Ovary (tissue), 9 donors: Measurements from ENCODE around the gene FAM47E. TPM values are rescaled to one million over a fixed set of nuclear protein-coding genes. Genes with fewer than 3 reads are reported as not detected.

Source experiments
- DNase-seq, 5 donors: peaks; one replicate each; pipeline ENCODE4 v3.0.0-alpha.2; 2019 to 2020
- H3K27ac ChIP-seq, 2 donors: fragments of 200-600 bp; one replicate each; pipeline versions ENCODE4 v1.5.1 to v1.8.0; 2019 to 2022
- H3K27me3 ChIP-seq: fragments of 200-600 bp; one replicate; pipeline ENCODE4 v1.8.0; 2022
- H3K36me3 ChIP-seq: fragments of 200-600 bp; sonication (generic); one replicate; pipeline ENCODE4 v1.5.1; 2019
- H3K4me1 ChIP-seq: one replicate; pipeline ENCODE4 v1.8.1; 2013; ENCODE audit warnings: mild to moderate bottlenecking, moderate library complexity; ENCODE audit not compliant: insufficient read depth
- H3K4me3 ChIP-seq: fragments of 200-600 bp; sonication (generic); one replicate; pipeline ENCODE4 v1.5.1; 2017
- H3K9me3 ChIP-seq, 2 donors: fragments of 200-600 bp in 1 of 2; sonication (generic) in 1 of 2; one replicate each; pipeline versions ENCODE4 v1.5.1 to v1.8.1; 2013 to 2019; ENCODE audit warnings: mild to moderate bottlenecking in 1 of 2, moderate library complexity in 1 of 2
- CTCF ChIP-seq, 3 donors: fragments of 450-650 bp in 2 of 3; fragments of 200-600 bp in 1 of 3; IDR thresholded peaks; one replicate each; pipeline versions ENCODE4 v1.5.1 to v1.8.0; 2016 to 2022; ENCODE audit warnings: antibody characterized with exemption in 3 of 3, mild to moderate bottlenecking in 1 of 3
- EP300 ChIP-seq: sonication (generic); formaldehyde crosslinking; IDR thresholded peaks from one replicate; pipeline ENCODE4 v1.6.1; 2017; ENCODE audit warnings: antibody characterized with exemption
- POLR2A ChIP-seq: fragments of 450-650 bp; IDR thresholded peaks from one replicate; pipeline ENCODE4 v1.6.1; 2017; ENCODE audit warnings: antibody characterized with exemption, mild to moderate bottlenecking, moderate library complexity
- WGBS, 3 donors: extraction: QIAGEN DNeasy Blood & Tissue Kit in 1 of 3; methylation state at CpG; one replicate each; pipeline versions ENCODE4 v1.1.5 to v1.1.7; 2013 to 2017; 5-methylcytosine and 5-hydroxymethylcytosine counted together
- intact Hi-C, 4 donors: fragments of 100-400 bp; cut with DNase I; formaldehyde crosslinking; loops; one replicate each; pipeline versions ENCODE4 v1.11.0 to v1.15.1; 2022 to 2023
- polyA plus RNA-seq, 2 donors: library from polyadenylated mRNA; stranded (reverse); fragments of 200-250 nt in 1 of 2; fragments of 350-450 nt in 1 of 2; fragmentation: Illumina TruSeq in 1 of 2; extraction: RNeasy Lipid Tissue Mini Kit (QIAGEN cat#74804) in 1 of 2; gene quantifications; one replicate each; pipeline ENCODE4 v1.2.3, GENCODE V29; 2013 to 2014
- total RNA-seq, 7 donors: library from RNA; depleted of rRNA in 2 of 7; stranded (reverse); fragments of >200 nt in 2 of 7; fragmentation: NEBNext Ultra II Directional in 3 of 7; extraction: Animal tissue kit (Norgen Biotek cat#: 25700) in 3 of 7; gene quantifications; one replicate each; pipeline versions ENCODE4 v1.1.0 to v1.2.4, GENCODE V29; 2016 to 2023
- donor health status: DM: no; HTN: no; CAD: no; lungs with moderate emphysema.
- donor health status: DM: no; HTN: no; CAD: no.
- donor health status: Bipolar disorder and iron deficiency.
- donor health status: DM: yes; HTN: yes; CAD: no.
- donor health status: DM: no; HTN: no; CAD: no.
- donor health status: DM: yes; HTN: yes; CAD: no.

Gene FAM47E
- total and polyA plus RNA-seq, 9 donors, result 0.08 to 8.2 (median 2.1) TPM

GRCh38 chr4:76219299-76220055, 32.0 kb upstream of the FAM47E start:
- intact Hi-C loops, result no loop called here

GRCh38 chr4:76224171-76224570, 27.4 kb upstream of the FAM47E start:
- intact Hi-C loops, result no loop called here
- H3K27ac ChIP-seq, result no peak overlapping the region
- DNase-seq, result no peak
- no peaks in the 10 kb centered on the region for H3K36me3 ChIP-seq
- H3K4me3 ChIP-seq, result no peak overlapping the region
- no peaks in the 10 kb centered on the region for H3K9me3 ChIP-seq
- peaks cover 3% of the 10 kb centered on the region for H3K4me1 ChIP-seq
- TF ChIP-seq CTCF (IDR thresholded peaks at IDR 0.05) (no peak), POLR2A (no peak), EP300 (no peak)
- no peaks in the 10 kb centered on the region for H3K27me3 ChIP-seq
- 40 to 44% (median 41%) methylated on average over 3 of the region's 3 CpGs for WGBS, 3 donors

More at GRCh38 chr4:76219299-76220055, 32.0 kb upstream of the FAM47E start:
- TF ChIP-seq CTCF (IDR thresholded peaks at IDR 0.05), result no peak
- no peak for TF ChIP-seq EP300
- no peak for TF ChIP-seq POLR2A
- Histone ChIP-seq H3K9me3 (no peaks in the 10 kb centered on the region), H3K4me1 (peaks cover 9% of the 10 kb centered on the region), H3K27ac (no peak overlapping the region), H3K27me3 (no peaks in the 10 kb centered on the region), H3K36me3 (no peaks in the 10 kb centered on the region), H3K4me3 (no peak overlapping the region)
- 44 to 48% (median 46%) methylated on average over 7 of the region's 7 CpGs for WGBS, 3 donors
- peak in 1 of 5 donors; percentile 46 for DNase-seq

- intact Hi-C loops, result no loop called here
- no peak for DNase-seq
- Histone ChIP-seq H3K9me3 (no peaks in the 10 kb centered on the region), H3K4me1 (no peaks in the 10 kb centered on the region), H3K36me3 (no peaks in the 10 kb centered on the region), H3K27ac (no peak overlapping the region), H3K4me3 (no peak overlapping the region), H3K27me3 (no peaks in the 10 kb centered on the region)
- WGBS, 3 donors, result 0% methylated on average over 1 of the region's 1 CpG
- TF ChIP-seq CTCF (IDR thresholded peaks at IDR 0.05) (no peak), EP300 (no peak), POLR2A (no peak)
These were observed 25.1 kb upstream of the FAM47E start for GRCh38 chr4:76226418-76226817.

GRCh38 chr4:76232681-76233080, 18.8 kb upstream of the FAM47E start:
- no peaks in the 10 kb centered on the region for H3K36me3 ChIP-seq
- DNase-seq, result no peak
- no peak overlapping the region for H3K27ac ChIP-seq
- H3K4me3 ChIP-seq, result no peak overlapping the region
- intact Hi-C loops, result no loop called here
- WGBS, 3 donors, result 34 to 48% (median 40%) methylated on average over 1 of the region's 1 CpG
- H3K4me1 ChIP-seq, result peaks cover 5% of the 10 kb centered on the region
- no peaks in the 10 kb centered on the region for H3K9me3 ChIP-seq
- no peaks in the 10 kb centered on the region for H3K27me3 ChIP-seq
- TF ChIP-seq POLR2A (no peak), CTCF (IDR thresholded peaks at IDR 0.05) (no peak), EP300 (no peak)
